Fibroblast of lung (primary cell): ENCODE data around the gene STARD8.

Experiments
- CTCF ChIP-seq, 2 donors: IDR thresholded peaks in 1 of 2; conservative IDR thresholded peaks in 1 of 2; 1 replicate in 1 of 2; 2 replicates in 1 of 2; pipeline ENCODE4 v1.5.1; 2011 to 2012; ENCODE audit warnings: low read length in 2 of 2, control low read depth in 1 of 2, inconsistent platforms in 1 of 2, low read depth in 1 of 2, mild to moderate bottlenecking in 1 of 2
- EZH2 ChIP-seq: IDR thresholded peaks from 2 replicates; pipeline ENCODE4 v1.5.1; 2012; ENCODE audit warnings: low read length, control low read depth, mild to moderate bottlenecking; ENCODE audit errors: missing control alignments

DNA sequence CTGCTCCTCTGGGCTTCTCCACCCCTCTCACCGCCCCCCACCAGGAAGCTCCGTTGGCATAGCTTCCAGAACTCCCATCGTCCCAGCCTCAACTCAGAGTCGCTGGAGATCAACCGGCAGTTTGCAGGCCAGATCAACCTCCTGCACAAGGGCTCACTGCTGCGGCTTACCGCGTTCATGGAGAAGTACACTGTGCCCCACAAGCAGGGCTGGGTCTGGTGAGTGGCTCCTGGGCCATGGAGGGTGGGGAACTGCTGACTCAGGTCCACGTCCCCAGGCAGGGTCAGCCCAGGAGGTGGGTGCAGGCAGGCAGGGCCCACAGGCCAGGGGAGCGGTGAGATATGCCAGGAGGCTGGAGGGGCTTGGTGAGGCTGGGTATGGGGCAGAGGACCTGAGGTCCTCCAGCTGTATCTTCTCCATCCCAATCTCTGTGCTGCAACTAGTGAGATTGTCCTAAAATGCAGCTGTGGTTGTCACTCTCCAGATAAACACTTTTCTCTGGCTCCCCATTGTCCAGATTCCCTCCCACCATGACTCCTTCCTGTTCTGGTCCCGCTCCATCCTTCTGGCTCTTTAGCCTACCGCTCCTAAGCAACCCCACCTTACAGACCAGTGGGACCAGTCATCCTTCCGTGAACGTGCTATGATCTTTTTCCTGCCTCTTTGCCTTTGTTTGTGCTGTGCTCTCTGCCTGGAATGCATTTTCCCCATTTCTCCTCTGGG lies 71.9 kb downstream of the STARD8 start:
- no peak for TF ChIP-seq CTCF (conservative IDR thresholded peaks at IDR 0.05 in 1 of 2, IDR thresholded peaks at IDR 0.05 in 1 of 2; ENCODE audit: low read depth in 1 of 2, low read length in 2 of 2)
- TF ChIP-seq EZH2: no peak
